ENCODE data around the gene LITAF.

The LITAF gene

GRCh38 chr16:11563493-11564040 is 23.2 kb downstream of the LITAF start:
- CTCF ChIA-PET, result interaction anchor here (0.7 kb wide), 1 partner anchor 157 kb away, joined by 3 read pairs; no protein-coding TSS in a partner anchor
- POLR2A ChIA-PET, result no interaction called here

GRCh38 chr16:11562941-11563340 is 23.8 kb downstream of the LITAF start:
- POLR2A ChIA-PET, result no interaction called here
- TF ChIP-seq ZNF707 (tag by site-specific recombination; IDR thresholded peaks at IDR 0.05) (no peak), ZNF350 (tag by site-specific recombination; IDR thresholded peaks at IDR 0.05) (no peak), ZNF175 (tag by site-specific recombination; IDR thresholded peaks at IDR 0.05) (no peak), ZNF184 (tag by site-specific recombination; IDR thresholded peaks at IDR 0.05) (no peak), ZNF530 (tag by site-specific recombination; IDR thresholded peaks at IDR 0.05; ENCODE audit: low read depth) (no peak), MYNN (tag by site-specific recombination; IDR thresholded peaks at IDR 0.05; ENCODE audit: borderline replicate concordance) (no peak), ZNF629 (tag by site-specific recombination; IDR thresholded peaks at IDR 0.05) (no peak), PATZ1 (tag by site-specific recombination; IDR thresholded peaks at IDR 0.05) (no peak), ZNF701 (tag by site-specific recombination; IDR thresholded peaks at IDR 0.05) (no peak), ZNF391 (tag by site-specific recombination; IDR thresholded peaks at IDR 0.05; ENCODE audit: borderline replicate concordance, low read depth) (no peak), ZNF211 (tag by site-specific recombination; IDR thresholded peaks at IDR 0.05; ENCODE audit: low read depth) (no peak)
- TF ChIP-seq, protein P1, sequence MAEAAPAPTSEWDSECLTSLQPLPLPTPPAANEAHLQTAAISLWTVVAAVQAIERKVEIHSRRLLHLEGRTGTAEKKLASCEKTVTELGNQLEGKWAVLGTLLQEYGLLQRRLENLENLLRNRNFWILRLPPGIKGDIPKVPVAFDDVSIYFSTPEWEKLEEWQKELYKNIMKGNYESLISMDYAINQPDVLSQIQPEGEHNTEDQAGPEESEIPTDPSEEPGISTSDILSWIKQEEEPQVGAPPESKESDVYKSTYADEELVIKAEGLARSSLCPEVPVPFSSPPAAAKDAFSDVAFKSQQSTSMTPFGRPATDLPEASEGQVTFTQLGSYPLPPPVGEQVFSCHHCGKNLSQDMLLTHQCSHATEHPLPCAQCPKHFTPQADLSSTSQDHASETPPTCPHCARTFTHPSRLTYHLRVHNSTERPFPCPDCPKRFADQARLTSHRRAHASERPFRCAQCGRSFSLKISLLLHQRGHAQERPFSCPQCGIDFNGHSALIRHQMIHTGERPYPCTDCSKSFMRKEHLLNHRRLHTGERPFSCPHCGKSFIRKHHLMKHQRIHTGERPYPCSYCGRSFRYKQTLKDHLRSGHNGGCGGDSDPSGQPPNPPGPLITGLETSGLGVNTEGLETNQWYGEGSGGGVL (tag by site-specific recombination; IDR thresholded peaks at IDR 0.05), result no peak
- peaks cover 6% of the 10 kb centered on the region; the same call in 1 of the 2 replicates for H3K4me1 ChIP-seq (ENCODE audit: control insufficient read depth, insufficient read depth, low read length)
- H3K4me3 ChIP-seq (ENCODE audit: low read depth, low read length), result no peak overlapping the region
- no peaks in the 10 kb centered on the region for H3K9me3 ChIP-seq (ENCODE audit: control insufficient read depth, insufficient read depth, low read depth, low read length)
- no peak overlapping the region for H3K27ac ChIP-seq (ENCODE audit: extremely low read depth, low read depth, low read length)
- CTCF ChIA-PET, result interaction anchor here (0.7 kb wide), 1 partner anchor 157 kb away, joined by 3 read pairs; no protein-coding TSS in a partner anchor
- peaks cover 0 to 2% of the 10 kb centered on the region in 2 experiments; a peak in 2 of 3 replicates for H3K36me3 ChIP-seq (ENCODE audit: control insufficient read depth in 2 of 2, insufficient read depth in 1 of 2, low read length in 2 of 2)

More at GRCh38 chr16:11563493-11564040, 23.2 kb downstream of the LITAF start:
- peaks cover 6% of the 10 kb centered on the region; the same call in 1 of the 2 replicates for H3K4me1 ChIP-seq (ENCODE audit: control insufficient read depth, insufficient read depth, low read length)
- H3K4me3 ChIP-seq (ENCODE audit: low read depth, low read length), result no peak overlapping the region
- TF ChIP-seq ZNF585B (tag by site-specific recombination; IDR thresholded peaks at IDR 0.05) (no peak), GLI2 (tag by site-specific recombination; IDR thresholded peaks at IDR 0.05; ENCODE audit: borderline replicate concordance, low read depth) (no peak), ZNF114 (tag by site-specific recombination; IDR thresholded peaks at IDR 0.05) (no peak), ZNF16 (tag by site-specific recombination; IDR thresholded peaks at IDR 0.05; ENCODE audit: low read depth) (no peak), ZNF354C (tag by site-specific recombination; IDR thresholded peaks at IDR 0.05; ENCODE audit: borderline replicate concordance, low read depth) (no peak), ZFP3 (tag by site-specific recombination; IDR thresholded peaks at IDR 0.05; ENCODE audit: low read depth) (no peak), KLF7 (tag by site-specific recombination; IDR thresholded peaks at IDR 0.05; ENCODE audit: borderline replicate concordance) (no peak), KLF8 (tag by site-specific recombination; IDR thresholded peaks at IDR 0.05) (no peak), ZNF645 (tag by site-specific recombination; IDR thresholded peaks at IDR 0.05) (no peak), ZFP41 (tag by site-specific recombination; IDR thresholded peaks at IDR 0.05; ENCODE audit: borderline replicate concordance) (no peak), SP7 (tag by site-specific recombination; IDR thresholded peaks at IDR 0.05) (no peak)
- TF ChIP-seq, protein P2, sequence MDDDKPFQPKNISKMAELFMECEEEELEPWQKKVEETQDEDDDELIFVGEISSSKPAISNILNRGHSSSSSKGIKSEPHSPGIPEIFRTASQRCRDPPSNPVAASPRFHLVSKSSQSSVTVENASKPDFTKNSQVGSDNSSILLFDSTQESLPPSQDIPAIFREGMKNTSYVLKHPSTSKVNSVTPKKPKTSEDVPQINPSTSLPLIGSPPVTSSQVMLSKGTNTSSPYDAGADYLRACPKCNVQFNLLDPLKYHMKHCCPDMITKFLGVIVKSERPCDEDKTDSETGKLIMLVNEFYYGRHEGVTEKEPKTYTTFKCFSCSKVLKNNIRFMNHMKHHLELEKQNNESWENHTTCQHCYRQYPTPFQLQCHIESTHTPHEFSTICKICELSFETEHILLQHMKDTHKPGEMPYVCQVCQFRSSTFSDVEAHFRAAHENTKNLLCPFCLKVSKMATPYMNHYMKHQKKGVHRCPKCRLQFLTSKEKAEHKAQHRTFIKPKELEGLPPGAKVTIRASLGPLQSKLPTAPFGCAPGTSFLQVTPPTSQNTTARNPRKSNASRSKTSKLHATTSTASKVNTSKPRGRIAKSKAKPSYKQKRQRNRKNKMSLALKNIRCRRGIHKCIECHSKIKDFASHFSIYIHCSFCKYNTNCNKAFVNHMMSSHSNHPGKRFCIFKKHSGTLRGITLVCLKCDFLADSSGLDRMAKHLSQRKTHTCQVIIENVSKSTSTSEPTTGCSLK (tag by site-specific recombination; IDR thresholded peaks at IDR 0.05), result no peak
- peaks cover 0 to 2% of the 10 kb centered on the region in 2 experiments; a peak in 2 of 3 replicates for H3K36me3 ChIP-seq (ENCODE audit: control insufficient read depth in 2 of 2, insufficient read depth in 1 of 2, low read length in 2 of 2)
- H3K27ac ChIP-seq (ENCODE audit: extremely low read depth, low read depth, low read length), result no peak overlapping the region
- no peaks in the 10 kb centered on the region for H3K9me3 ChIP-seq (ENCODE audit: control insufficient read depth, insufficient read depth, low read depth, low read length)
